IMR-90 (cell line): ENCODE measurements around the gene KRTAP27-1.

Experiments used
- CTCF ChIP-seq: conservative IDR thresholded peaks from 2 replicates; pipeline ENCODE4 v1.5.1; 2012; ENCODE audit warnings: mild to moderate bottlenecking, low read depth, low read length, improper control_type of control experiment
- POLR2A ChIP-seq: IDR thresholded peaks from 2 replicates; pipeline ENCODE4 v1.6.1; 2012; ENCODE audit warnings: mild to moderate bottlenecking, low read depth, low read length
- USF2 ChIP-seq: fragments of 150-350 bp; IDR thresholded peaks from 2 replicates; pipeline ENCODE4 v1.6.1; 2017; ENCODE audit warnings: mild to moderate bottlenecking, antibody characterized with exemption, low read length, low read depth

- TF ChIP-seq CTCF (no peak), POLR2A (no peak), USF2 (no peak)
Measured at GRCh38 chr21:30349572-30349971, 12.1 kb upstream of the KRTAP27-1 start.
